Neural progenitor cell (in vitro differentiated cells): ENCODE measurements around the gene SNRNP25. TPM values are rescaled to one million over a fixed set of nuclear protein-coding genes. Genes with fewer than 3 reads are reported as not detected.
A peak's percentile ranks its signal among the peaks of the same experiment; 100 is the strongest.

Source experiments
- DNase-seq: peaks from one replicate; pipeline ENCODE4 v3.0.0-alpha.2; 2016; ENCODE audit warnings: low spot score
- H2AFZ ChIP-seq: fragments of 200-600 bp; sonication (generic); replicated peaks from 2 replicates; pipeline ENCODE4 v1.6.1; 2016; ENCODE audit warnings: antibody characterized with exemption
- H3F3A ChIP-seq: fragments of 200-600 bp; sonication (generic); 2 replicates; pipeline ENCODE4 v1.6.1; 2016; ENCODE audit warnings: antibody characterized with exemption, low read depth
- H3K27ac ChIP-seq: fragments of 200-600 bp; sonication (generic); 2 replicates; pipeline ENCODE4 v1.5.1; 2016; ENCODE audit warnings: mild to moderate bottlenecking
- H3K27me3 ChIP-seq: fragments of 200-600 bp; sonication (generic); 2 replicates; pipeline ENCODE4 v1.6.1; 2016; ENCODE audit warnings: mild to moderate bottlenecking, moderate library complexity
- H3K36me3 ChIP-seq: fragments of 200-600 bp; sonication (generic); 2 replicates; pipeline ENCODE4 v1.5.1; 2016
- H3K4me1 ChIP-seq: fragments of 200-600 bp; sonication (generic); 2 replicates; pipeline ENCODE4 v1.6.1; 2016; ENCODE audit warnings: mixed run types
- H3K4me2 ChIP-seq: fragments of 200-600 bp; sonication (generic); 2 replicates; pipeline ENCODE4 v1.6.1; 2016
- H3K4me3 ChIP-seq: fragments of 200-600 bp; sonication (generic); 2 replicates; pipeline ENCODE4 v1.5.1; 2016
- H3K79me2 ChIP-seq: fragments of 200-600 bp; sonication (generic); 2 replicates; pipeline ENCODE4 v1.6.1; 2016; ENCODE audit warnings: low read depth
- H3K9ac ChIP-seq: fragments of 200-600 bp; sonication (generic); 2 replicates; pipeline ENCODE4 v1.6.1; 2016
- H3K9me3 ChIP-seq: fragments of 200-600 bp; sonication (generic); 2 replicates; pipeline ENCODE4 v1.5.1; 2016; ENCODE audit warnings: low read depth
- H4K20me1 ChIP-seq: fragments of 200-600 bp; sonication (generic); 2 replicates; pipeline ENCODE4 v1.6.1; 2016; ENCODE audit warnings: low read depth
- H3K27ac Mint-ChIP-seq: 3 replicates; pipeline ENCODE4 v1.8.0; 2021; ENCODE audit warnings: mixed read lengths
- H3K27me3 Mint-ChIP-seq: 2 replicates; pipeline ENCODE4 v1.8.0; 2022; ENCODE audit warnings: low read depth, mild to moderate bottlenecking, inconsistent platforms, moderate library complexity, mixed read lengths; ENCODE audit not compliant: insufficient read depth
- H3K36me3 Mint-ChIP-seq: 3 replicates; pipeline ENCODE4 v1.8.0; 2021; ENCODE audit warnings: mixed read lengths
- H3K4me1 Mint-ChIP-seq: 3 replicates; pipeline ENCODE4 v1.8.0; 2021; ENCODE audit warnings: mixed read lengths
- H3K4me3 Mint-ChIP-seq: 3 replicates; pipeline ENCODE4 v1.8.0; 2021; ENCODE audit warnings: mild to moderate bottlenecking, moderate library complexity, mixed read lengths
- H3K9me3 Mint-ChIP-seq: 3 replicates; pipeline ENCODE4 v1.8.0; 2020; ENCODE audit warnings: mixed read lengths
- CTCF ChIP-seq: fragments of 200-600 bp; sonication (generic); IDR thresholded peaks from 2 replicates; pipeline ENCODE4 v1.5.1; 2017; ENCODE audit warnings: antibody characterized with exemption, mild to moderate bottlenecking
- EZH2 ChIP-seq: fragments of 200-600 bp; sonication (generic); IDR thresholded peaks from 2 replicates; pipeline ENCODE4 v1.6.1; 2017; ENCODE audit warnings: antibody characterized with exemption, mild to moderate bottlenecking, moderate library complexity
- EZH2phosphoT487 ChIP-seq: fragments of 200-600 bp; sonication (generic); IDR thresholded peaks from 2 replicates; pipeline ENCODE4 v1.6.1; 2017; ENCODE audit warnings: antibody characterized with exemption
- total RNA-seq: library from RNA; depleted of rRNA; stranded (reverse); fragments of >200 nt; gene quantifications from 2 replicates; pipeline ENCODE4 v1.2.3, GENCODE V29; 2015; ENCODE audit warnings: low replicate concordance

Gene SNRNP25
- total RNA-seq, 1 donor from 2014 or later: 49.8 TPM

- Mint-ChIP-seq H3K27me3 (peaks cover 5% of the 10 kb centered on the region), H3K9me3 (no peaks in the 10 kb centered on the region), H3K27ac (no peak overlapping the region), H3K36me3 (peaks cover 11% of the 10 kb centered on the region), H3K4me1 (peaks cover 12% of the 10 kb centered on the region), H3K4me3 (no peak overlapping the region)
- H2AFZ ChIP-seq: no peak overlapping the region
- no peak overlapping the region for H3K27ac ChIP-seq
- no peaks in the 10 kb centered on the region for H3K79me2 ChIP-seq
- no peak for DNase-seq
- no peaks in the 10 kb centered on the region for H3F3A ChIP-seq
- no peak overlapping the region for H3K9ac ChIP-seq
- TF ChIP-seq EZH2 (no peak), EZH2phosphoT487 (no peak), CTCF (no peak)
- H3K4me2 ChIP-seq: no peak overlapping the region
- H3K27me3 ChIP-seq: peaks cover 9% of the 10 kb centered on the region
- H3K4me3 ChIP-seq: no peak overlapping the region
- no peaks in the 10 kb centered on the region for H3K9me3 ChIP-seq
- H3K4me1 ChIP-seq: no peaks in the 10 kb centered on the region
- peaks cover 4% of the 10 kb centered on the region for H4K20me1 ChIP-seq
- no peaks in the 10 kb centered on the region for H3K36me3 ChIP-seq
These were observed 29.5 kb downstream of the SNRNP25 start for GRCh38 chr16:83060-83603.

GRCh38 chr16:83781-84615 lies 30.4 kb downstream of the SNRNP25 start:
- H3K9me3 ChIP-seq: no peaks in the 10 kb centered on the region
- Mint-ChIP-seq H3K36me3 (peaks cover 11% of the 10 kb centered on the region), H3K4me3 (no peak overlapping the region), H3K27me3 (peaks cover 5% of the 10 kb centered on the region), H3K9me3 (no peaks in the 10 kb centered on the region), H3K4me1 (peaks cover 7% of the 10 kb centered on the region), H3K27ac (peak overlapping the region; percentile 93)
- H3K79me2 ChIP-seq: no peaks in the 10 kb centered on the region
- no peaks in the 10 kb centered on the region for H3K4me1 ChIP-seq
- no peak for DNase-seq
- no peak overlapping the region for H3K4me3 ChIP-seq
- peaks cover under 1% of the 10 kb centered on the region for H3K27me3 ChIP-seq
- no peak overlapping the region for H3K27ac ChIP-seq
- H4K20me1 ChIP-seq: peaks cover 4% of the 10 kb centered on the region
- no peak overlapping the region for H3K9ac ChIP-seq
- H3F3A ChIP-seq: no peaks in the 10 kb centered on the region
- H3K36me3 ChIP-seq: no peaks in the 10 kb centered on the region
- no peak overlapping the region for H3K4me2 ChIP-seq
- TF ChIP-seq EZH2phosphoT487: no peak
- no peak for TF ChIP-seq EZH2
- no peak for TF ChIP-seq CTCF
- no peak overlapping the region for H2AFZ ChIP-seq

GRCh38 chr16:84718-85406 lies 31.2 kb downstream of the SNRNP25 start:
- Histone ChIP-seq H3K9me3 (no peaks in the 10 kb centered on the region), H3K27me3 (no peaks in the 10 kb centered on the region), H3K79me2 (no peaks in the 10 kb centered on the region), H4K20me1 (peaks cover 4% of the 10 kb centered on the region), H2AFZ (no peak overlapping the region), H3K36me3 (no peaks in the 10 kb centered on the region), H3K4me3 (no peak overlapping the region), H3K4me2 (no peak overlapping the region), H3K9ac (no peak overlapping the region), H3F3A (no peaks in the 10 kb centered on the region), H3K4me1 (no peaks in the 10 kb centered on the region), H3K27ac (no peak overlapping the region)
- Mint-ChIP-seq H3K36me3 (peaks cover 11% of the 10 kb centered on the region), H3K4me3 (no peak overlapping the region), H3K27ac (no peak overlapping the region), H3K4me1 (peaks cover 5% of the 10 kb centered on the region), H3K9me3 (no peaks in the 10 kb centered on the region), H3K27me3 (peaks cover 3% of the 10 kb centered on the region)
- TF ChIP-seq EZH2phosphoT487 (no peak), EZH2 (no peak), CTCF (no peak)
- DNase-seq: no peak
